ENCODE results near the gene GSTO2. TPM values are rescaled to one million over a fixed set of nuclear protein-coding genes. Genes with fewer than 3 reads are reported as not detected.

GSTO2 gene
- total and polyA plus RNA-seq, 10 of the 15 experiments (the other 5 are each of a cell fraction or from before 2014, with no cell fraction given) = 0.16 to 0.86 (median 0.46) TPM

DNA sequence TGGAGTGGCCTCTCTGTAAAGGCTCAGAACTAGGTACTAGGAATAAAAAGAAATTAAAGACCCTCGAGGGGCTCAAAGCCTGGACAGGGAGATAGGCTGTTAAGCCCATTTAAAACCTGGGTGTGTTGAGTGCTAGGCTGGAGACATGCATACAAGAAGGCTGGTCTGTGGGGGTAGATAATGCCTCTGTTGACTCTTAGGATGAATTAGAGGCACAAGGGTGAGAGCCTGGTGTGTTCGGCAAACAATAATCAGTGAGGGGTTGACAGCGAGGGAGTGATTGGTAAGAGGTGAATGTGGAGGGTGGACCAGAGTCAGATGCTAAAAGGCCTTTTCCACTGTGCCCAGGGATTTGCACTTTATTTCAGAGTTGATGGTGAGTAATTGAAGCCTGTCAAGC is 12.7 kb downstream of the GSTO2 start (continued):
- TF ChIP-seq, protein P1, sequence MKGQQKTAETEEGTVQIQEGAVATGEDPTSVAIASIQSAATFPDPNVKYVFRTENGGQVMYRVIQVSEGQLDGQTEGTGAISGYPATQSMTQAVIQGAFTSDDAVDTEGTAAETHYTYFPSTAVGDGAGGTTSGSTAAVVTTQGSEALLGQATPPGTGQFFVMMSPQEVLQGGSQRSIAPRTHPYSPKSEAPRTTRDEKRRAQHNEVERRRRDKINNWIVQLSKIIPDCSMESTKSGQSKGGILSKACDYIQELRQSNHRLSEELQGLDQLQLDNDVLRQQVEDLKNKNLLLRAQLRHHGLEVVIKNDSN (IDR thresholded peaks at IDR 0.05; ENCODE audit: borderline replicate concordance, extremely low read length, insufficient read depth, low read depth, low read length) = no peak
- TF ChIP-seq SPI1 (IDR thresholded peaks at IDR 0.05; ENCODE audit: borderline replicate concordance, insufficient read depth, low read depth, low read length) = no peak
- TF ChIP-seq HDAC2 (IDR thresholded peaks at IDR 0.05) = no peak
- TF ChIP-seq EED (IDR thresholded peaks at IDR 0.05; ENCODE audit: low read depth) = no peak
- TF ChIP-seq, protein P2, sequence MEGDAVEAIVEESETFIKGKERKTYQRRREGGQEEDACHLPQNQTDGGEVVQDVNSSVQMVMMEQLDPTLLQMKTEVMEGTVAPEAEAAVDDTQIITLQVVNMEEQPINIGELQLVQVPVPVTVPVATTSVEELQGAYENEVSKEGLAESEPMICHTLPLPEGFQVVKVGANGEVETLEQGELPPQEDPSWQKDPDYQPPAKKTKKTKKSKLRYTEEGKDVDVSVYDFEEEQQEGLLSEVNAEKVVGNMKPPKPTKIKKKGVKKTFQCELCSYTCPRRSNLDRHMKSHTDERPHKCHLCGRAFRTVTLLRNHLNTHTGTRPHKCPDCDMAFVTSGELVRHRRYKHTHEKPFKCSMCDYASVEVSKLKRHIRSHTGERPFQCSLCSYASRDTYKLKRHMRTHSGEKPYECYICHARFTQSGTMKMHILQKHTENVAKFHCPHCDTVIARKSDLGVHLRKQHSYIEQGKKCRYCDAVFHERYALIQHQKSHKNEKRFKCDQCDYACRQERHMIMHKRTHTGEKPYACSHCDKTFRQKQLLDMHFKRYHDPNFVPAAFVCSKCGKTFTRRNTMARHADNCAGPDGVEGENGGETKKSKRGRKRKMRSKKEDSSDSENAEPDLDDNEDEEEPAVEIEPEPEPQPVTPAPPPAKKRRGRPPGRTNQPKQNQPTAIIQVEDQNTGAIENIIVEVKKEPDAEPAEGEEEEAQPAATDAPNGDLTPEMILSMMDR (IDR thresholded peaks at IDR 0.05 in 2 of 3, conservative IDR thresholded peaks at IDR 0.05 in 1 of 3; ENCODE audit: control insufficient read depth in 2 of 3, extremely low read depth in 1 of 3, insufficient read depth in 1 of 3, low read depth in 3 of 3, low read length in 3 of 3) = no peak
- TF ChIP-seq, protein P3, sequence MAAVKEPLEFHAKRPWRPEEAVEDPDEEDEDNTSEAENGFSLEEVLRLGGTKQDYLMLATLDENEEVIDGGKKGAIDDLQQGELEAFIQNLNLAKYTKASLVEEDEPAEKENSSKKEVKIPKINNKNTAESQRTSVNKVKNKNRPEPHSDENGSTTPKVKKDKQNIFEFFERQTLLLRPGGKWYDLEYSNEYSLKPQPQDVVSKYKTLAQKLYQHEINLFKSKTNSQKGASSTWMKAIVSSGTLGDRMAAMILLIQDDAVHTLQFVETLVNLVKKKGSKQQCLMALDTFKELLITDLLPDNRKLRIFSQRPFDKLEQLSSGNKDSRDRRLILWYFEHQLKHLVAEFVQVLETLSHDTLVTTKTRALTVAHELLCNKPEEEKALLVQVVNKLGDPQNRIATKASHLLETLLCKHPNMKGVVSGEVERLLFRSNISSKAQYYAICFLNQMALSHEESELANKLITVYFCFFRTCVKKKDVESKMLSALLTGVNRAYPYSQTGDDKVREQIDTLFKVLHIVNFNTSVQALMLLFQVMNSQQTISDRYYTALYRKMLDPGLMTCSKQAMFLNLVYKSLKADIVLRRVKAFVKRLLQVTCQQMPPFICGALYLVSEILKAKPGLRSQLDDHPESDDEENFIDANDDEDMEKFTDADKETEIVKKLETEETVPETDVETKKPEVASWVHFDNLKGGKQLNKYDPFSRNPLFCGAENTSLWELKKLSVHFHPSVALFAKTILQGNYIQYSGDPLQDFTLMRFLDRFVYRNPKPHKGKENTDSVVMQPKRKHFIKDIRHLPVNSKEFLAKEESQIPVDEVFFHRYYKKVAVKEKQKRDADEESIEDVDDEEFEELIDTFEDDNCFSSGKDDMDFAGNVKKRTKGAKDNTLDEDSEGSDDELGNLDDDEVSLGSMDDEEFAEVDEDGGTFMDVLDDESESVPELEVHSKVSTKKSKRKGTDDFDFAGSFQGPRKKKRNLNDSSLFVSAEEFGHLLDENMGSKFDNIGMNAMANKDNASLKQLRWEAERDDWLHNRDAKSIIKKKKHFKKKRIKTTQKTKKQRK (IDR thresholded peaks at IDR 0.05; ENCODE audit: low read depth, low read length) = no peak
- TF ChIP-seq, protein P4, sequence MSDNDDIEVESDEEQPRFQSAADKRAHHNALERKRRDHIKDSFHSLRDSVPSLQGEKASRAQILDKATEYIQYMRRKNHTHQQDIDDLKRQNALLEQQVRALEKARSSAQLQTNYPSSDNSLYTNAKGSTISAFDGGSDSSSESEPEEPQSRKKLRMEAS (IDR thresholded peaks at IDR 0.05; ENCODE audit: low read depth, low read length) = no peak
- TF ChIP-seq TAF1 (IDR thresholded peaks at IDR 0.05; ENCODE audit: borderline replicate concordance, low read depth, low read length) = no peak
- no peak for TF ChIP-seq YBX1 (IDR thresholded peaks at IDR 0.05)
- no peak for TF ChIP-seq ZNF384 (IDR thresholded peaks at IDR 0.05; ENCODE audit: borderline replicate concordance, low read depth, low read length)
- TF ChIP-seq BHLHE40 (IDR thresholded peaks at IDR 0.05; ENCODE audit: borderline replicate concordance in 1 of 2, low read depth in 2 of 2, low read length in 1 of 2) = no peak

Data from GM12878 (cell line).